GM21528 (cell line): Measurements from ENCODE around the gene STAG3.
A peak's percentile ranks its signal among the peaks of the same experiment; 100 is the strongest.
"Not testable (repeated sequence)": the region's sequence is repeated elsewhere in the genome, so short reads cannot be mapped to it uniquely, and the experiment has no call there.

Experiments used
- ATAC-seq: cut with Tn5 transposase; IDR thresholded peaks from one replicate; pipeline ENCODE4 v1.9.1; 2021; ENCODE audit warnings: mild to moderate bottlenecking, moderate library complexity; ENCODE audit not compliant: unreplicated experiment, low FRiP score

Gene STAG3

GRCh38 chr7:100200693-100201092 is 23.0 kb downstream of the STAG3 start:
- ATAC-seq = no peak

- no peak for ATAC-seq
Observed at GRCh38 chr7:100204454-100204853, 26.7 kb downstream of the STAG3 start.

GRCh38 chr7:100208911-100209408 is 31.2 kb downstream of the STAG3 start:
- ATAC-seq = no peak

- no peak for ATAC-seq
Observed at GRCh38 chr7:100209493-100209892, 31.8 kb downstream of the STAG3 start.

- no peak for ATAC-seq
Observed at GRCh38 chr7:100210805-100211204, 33.1 kb downstream of the STAG3 start.

- no peak for ATAC-seq
Observed at GRCh38 chr7:100211342-100211780, 33.6 kb downstream of the STAG3 start.

- ATAC-seq = no peak
Observed at GRCh38 chr7:100212631-100213286, 35.0 kb downstream of the STAG3 start.

- ATAC-seq = no peak
Observed at GRCh38 chr7:100213672-100214071, 36.0 kb downstream of the STAG3 start.

GRCh38 chr7:100214356-100214755 is 36.6 kb downstream of the STAG3 start:
- ATAC-seq = not testable (repeated sequence)

GRCh38 chr7:100215895-100216294 is 38.2 kb downstream of the STAG3 start:
- ATAC-seq = no peak

GRCh38 chr7:100217934-100218333 is 40.2 kb downstream of the STAG3 start:
- peak; percentile 6 for ATAC-seq

- ATAC-seq = no peak
Observed at GRCh38 chr7:100219271-100219737, 41.6 kb downstream of the STAG3 start.

- not testable (repeated sequence) for ATAC-seq
Observed at GRCh38 chr7:100219801-100220585, 42.3 kb downstream of the STAG3 start, which contains the start of gene PVRIG. PVRIG (plus strand) TSS chr7:100219949; CDS start chr7:100219971, 22 bp downstream.

- ATAC-seq = peak; percentile 4
Observed at GRCh38 chr7:100220586-100221230, 43.0 kb downstream of the STAG3 start.

GRCh38 chr7:100221231-100221718 is 43.6 kb downstream of the STAG3 start:
- ATAC-seq = peak; percentile 47

GRCh38 chr7:100221767-100222444 is 44.2 kb downstream of the STAG3 start:
- ATAC-seq = no peak

- ATAC-seq = no peak
Observed at GRCh38 chr7:100222445-100223132, 44.9 kb downstream of the STAG3 start.

GRCh38 chr7:100223376-100223927 is 45.7 kb downstream of the STAG3 start:
- ATAC-seq = not testable (repeated sequence)

- not testable (repeated sequence) for ATAC-seq
Observed at GRCh38 chr7:100224891-100225290, 47.2 kb downstream of the STAG3 start.
